ENCODE results near the gene PNPO.
"Not testable (repeated sequence)": the region's sequence is repeated elsewhere in the genome, so short reads cannot be mapped to it uniquely, and the experiment has no call there.

PNPO gene

DNA sequence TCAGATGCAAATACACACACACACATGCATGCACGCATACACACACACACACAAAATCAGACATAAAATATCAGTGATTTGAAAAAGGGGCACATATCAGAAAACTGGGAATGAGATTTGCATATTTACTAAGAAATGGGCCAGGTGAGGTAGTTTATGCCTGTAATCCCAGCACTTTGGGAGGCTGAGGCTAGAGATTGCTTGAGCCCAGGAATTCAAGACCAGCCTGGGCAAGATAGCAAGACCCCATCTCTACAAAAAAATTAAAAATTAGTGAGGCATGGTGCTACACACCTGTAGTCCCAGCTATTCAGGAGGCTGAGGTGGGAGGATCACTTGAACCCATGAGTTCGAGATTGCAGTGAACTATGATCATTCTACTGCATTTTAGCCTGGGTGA is 22.4 kb upstream of the PNPO start:
- DNase-seq = no peak

DNA sequence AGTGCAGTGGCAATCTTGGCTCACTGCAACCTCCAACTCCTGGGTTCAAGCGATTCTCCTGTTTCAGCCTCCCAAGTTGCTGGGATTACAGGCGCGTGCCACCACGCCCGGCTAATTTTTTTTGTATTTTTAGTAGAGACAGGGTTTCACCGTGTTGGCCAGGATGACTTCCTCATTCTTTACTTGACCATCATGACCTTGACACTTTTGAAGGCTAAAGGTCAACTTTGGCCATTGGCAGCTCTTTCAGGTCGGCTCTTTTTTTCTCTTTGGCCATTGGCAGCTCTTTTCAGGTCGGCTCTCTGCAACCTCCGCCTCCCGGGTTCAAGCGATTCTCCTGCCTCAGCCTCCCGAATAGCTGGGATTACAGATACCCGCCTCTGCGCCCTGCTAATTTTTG is 21.5 kb upstream of the PNPO start:
- DNase-seq = not testable (repeated sequence)

DNA sequence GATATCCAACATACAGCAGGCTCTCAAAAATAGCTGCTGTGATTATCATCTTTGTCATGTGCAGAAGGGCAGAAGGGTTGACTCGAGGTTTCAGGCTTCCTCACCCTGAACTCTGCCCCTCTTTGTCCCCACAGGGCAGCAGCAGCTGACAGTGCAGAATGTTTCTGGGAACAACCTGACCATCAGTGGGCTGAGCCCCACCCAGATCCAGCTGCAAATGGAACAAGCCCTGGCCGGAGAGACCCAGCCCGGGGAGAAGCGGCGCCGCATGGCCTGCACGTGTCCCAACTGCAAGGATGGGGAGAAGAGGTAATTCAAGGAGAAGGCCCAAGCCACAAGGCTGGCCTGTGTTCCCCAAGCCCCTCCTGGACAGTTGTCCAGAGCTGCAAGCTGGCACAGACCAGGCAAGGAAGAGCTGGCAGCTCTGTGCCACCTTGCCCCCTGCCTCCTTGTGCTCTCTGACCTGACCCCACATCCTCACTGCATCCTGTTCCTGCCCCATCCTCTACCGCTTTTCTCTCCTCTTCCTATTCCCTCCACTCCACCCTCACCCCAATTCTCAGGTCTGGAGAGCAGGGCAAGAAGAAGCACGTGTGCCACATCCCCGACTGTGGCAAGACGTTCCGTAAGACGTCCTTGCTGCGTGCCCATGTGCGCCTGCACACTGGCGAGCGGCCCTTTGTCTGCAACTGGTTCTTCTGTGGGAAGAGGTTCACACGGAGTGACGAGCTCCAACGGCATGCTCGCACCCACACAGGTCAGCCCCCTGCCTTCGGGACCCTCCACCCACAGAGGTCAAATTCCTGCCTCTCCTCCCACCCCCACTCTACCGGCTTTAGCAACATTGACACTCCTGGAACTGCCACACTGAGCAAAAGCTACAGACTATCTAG is 16.3 kb upstream of the PNPO start:
- DNase-seq = no peak

DNA sequence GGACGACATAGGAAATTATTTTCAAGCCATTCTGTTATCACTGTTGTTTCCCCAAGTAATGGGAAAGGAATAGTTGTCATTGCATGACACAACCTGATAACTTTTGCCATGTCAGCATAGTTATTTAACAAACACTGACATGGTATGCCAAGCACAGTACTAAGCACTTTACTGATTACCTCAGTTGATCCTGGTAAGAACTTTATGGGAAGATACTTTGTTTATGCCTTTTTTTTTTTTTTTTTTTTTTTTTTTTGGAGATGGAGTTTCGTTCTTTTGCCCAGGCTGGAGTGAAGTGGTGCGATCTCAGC is 15.7 kb upstream of the PNPO start:
- DNase-seq = no peak

DNA sequence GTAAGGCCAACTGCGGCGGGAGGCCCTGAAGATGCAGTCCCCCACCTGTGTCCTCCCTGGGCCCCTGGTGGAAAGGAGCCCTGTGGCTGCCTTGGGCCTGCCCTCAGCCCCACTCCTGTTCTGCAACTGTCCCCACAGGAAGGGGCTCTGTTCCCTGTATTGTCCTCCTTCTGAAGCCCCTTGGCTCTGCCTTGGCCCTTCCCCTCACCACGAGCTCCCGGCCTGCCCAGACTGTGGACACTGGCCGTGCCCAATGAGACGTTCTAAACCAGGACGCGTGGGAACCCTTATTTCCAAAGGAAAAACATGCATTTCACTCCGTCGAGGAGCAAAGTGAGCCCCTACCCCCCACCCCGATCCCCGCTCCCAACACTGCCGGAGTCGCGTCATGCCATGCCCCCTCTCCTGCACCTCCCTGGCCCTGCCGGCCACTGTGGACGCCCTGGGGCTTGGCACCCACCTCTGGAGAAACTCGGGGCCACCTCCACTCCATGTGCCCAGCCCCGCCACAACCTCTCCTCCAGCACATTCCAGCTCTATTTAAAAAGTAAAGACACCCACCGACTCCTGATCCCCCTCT is 13.5 kb upstream of the PNPO start:
- no peak for DNase-seq

DNA sequence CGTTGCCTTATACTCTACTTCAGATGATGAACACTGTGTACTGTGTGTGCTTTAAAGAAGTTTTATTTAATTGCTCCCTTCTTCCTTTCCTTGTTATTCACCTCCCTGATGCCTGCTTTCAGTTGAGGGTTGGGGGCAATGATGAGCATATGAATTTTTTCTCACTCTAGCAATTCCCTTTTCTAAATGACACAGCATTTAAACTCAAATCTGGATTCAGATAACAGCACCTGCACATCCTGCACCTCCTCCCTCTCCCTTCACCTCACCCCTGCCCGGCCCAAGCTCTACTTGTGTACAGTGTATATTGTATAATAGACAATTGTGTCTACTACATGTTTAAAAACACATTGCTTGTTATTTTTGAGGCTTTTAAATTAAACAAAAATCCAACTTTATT is 13.0 kb upstream of the PNPO start:
- no peak for DNase-seq

DNA sequence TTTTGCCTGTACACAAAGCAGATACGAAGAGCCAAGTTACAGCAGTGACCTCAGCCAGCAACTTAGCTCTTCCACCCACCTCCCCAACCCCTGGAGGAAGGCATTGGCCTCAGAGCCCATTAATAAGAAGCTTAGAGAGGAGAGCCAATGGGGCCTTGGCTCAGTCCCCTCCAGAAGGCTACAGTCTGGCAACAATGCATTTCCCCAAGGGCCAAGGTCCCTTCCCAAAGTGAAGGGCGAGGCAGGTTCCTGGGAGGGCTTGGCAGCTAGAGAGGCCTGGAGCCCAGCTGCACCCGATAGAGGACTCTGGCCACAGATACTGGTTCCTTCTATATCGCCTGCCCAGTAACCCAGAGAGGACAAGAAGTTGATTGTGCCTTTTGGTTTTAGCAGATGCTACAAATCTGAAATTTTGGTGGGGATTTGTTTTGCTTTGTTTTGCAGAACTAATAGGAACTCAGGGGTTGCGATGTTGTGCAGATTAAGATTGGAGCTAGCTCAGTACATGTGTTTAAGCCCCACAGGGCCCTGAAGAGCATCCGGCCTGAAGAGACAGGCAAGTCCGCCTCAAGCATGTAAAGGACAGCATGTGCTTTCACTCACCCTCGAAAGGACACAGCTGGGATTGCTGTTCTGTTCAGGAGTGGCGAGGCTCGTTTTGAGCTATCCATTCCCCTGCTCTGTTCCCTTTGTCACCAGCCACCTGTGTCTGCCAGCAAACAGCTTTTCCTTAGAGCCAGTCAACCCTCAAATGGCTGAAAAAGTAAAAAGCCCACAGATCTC is 12.0 kb upstream of the PNPO start:
- no peak for DNase-seq

DNA sequence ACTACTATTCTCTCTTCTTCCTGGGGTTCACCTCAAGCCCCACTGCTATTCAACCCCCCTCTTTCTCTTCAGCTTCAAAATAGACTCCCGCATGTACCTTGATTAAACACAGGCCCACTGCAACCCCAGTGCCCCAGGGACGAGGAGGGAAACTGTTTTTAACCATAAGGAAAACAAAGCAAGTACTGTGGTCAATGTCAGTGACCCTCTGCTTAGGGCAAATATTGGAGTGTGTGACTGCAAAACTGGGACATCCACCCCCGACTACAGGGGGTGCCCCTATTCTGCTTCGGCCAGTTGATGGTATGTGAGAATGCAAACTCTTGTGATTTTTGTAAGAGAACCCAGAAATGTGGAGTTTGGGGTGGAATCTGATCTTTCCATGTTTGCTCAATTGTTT is 9.5 kb upstream of the PNPO start:
- no peak for DNase-seq

DNA sequence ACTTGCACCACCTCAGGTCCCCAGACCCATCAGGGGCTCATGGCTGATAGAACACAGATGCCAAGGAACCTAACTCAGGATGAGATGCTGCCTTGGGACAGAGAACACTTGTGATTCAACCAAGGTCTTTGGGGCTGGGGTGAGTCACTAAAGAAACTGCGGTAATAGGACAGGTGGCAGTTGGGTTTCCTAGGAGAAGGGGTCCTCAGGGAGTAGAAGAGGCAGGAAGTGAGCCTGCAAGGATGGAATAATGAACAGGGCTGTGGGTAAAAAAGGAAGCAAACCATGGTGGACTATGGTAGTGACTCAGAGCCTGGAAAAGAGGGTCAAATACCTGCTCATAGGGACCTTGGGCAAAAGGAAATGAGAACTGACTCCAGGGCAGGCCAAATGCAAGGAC is 6.5 kb upstream of the PNPO start:
- DNase-seq = no peak

DNA sequence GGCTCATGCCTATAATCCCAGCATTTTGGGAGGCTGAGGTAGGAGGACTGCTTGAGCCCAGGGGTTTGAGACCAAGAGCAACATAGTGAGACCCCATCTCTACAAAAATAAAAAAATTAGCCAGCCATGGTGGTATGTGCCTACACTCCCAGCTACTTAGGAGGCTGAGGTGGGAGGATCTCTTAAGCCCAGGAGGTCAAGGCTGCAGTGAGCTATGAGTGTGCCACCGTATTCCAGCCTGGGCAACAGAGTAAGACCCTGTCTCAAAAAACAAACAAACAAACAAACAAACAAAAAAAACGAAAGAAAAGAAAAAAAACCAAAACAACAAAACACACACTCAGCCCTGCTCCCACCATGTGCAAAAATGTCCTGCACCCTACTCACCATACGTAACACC is 5.9 kb upstream of the PNPO start:
- DNase-seq = not testable (repeated sequence)

DNA sequence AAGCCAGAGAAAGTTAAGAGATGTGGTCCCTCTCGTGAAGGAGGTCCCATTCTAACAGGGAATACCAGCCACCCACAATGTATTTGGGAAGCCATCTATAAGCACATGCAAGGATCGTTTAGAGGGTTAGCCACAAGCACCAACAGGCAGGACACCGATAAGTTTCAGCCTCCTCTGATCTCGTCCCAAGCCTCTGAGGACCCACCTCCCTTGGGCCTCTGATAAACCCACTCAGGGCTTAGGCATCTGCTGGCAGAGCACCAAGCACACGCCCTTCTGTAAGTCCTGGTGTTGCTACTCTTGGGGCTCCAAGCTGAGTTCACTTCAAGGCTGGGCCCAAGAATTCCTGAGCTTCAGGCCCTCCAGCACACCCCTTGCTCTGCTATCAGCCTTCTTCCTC is 5.4 kb upstream of the PNPO start:
- DNase-seq = no peak

DNA sequence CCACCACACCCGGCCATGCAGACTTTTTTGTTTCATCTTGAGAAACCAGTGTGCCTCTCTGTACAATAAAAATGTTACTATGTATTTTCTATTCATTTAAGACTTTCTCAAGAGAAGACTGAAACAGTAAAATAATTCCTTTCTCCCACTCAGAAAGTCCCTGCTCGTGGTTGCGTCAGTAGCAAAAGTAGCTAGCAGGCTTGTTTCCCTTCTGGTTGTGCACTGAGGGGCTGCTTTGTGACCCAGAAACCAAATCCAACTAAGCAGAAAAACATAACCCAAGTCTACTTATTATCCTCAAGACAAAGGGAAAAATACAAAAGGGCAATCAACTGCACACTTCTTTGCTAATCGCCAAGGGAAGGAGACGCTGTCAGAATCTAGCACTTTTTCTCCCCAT is 3.4 kb upstream of the PNPO start:
- no peak for DNase-seq

DNA sequence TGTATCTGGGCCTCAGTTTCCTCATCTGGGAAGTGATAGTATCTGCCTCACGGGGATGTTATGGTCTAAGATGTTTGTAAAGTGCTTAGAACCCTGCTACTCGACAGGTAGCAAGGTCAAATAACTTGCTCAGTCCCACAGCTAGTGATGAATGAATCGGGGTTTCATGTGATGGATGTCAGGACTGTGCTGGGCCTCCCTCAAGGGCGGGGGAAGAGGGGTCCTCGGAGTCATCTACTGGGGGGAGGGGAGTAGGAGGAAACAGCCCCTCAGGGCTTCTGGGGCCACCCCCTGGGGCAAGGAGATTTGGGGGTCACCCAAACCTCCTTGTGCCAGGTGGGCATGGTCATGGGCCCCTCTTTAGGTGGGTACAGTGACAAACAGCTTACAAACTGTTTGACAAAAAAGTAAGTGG is 732 bp downstream of the PNPO start:
- no peak for DNase-seq

DNA sequence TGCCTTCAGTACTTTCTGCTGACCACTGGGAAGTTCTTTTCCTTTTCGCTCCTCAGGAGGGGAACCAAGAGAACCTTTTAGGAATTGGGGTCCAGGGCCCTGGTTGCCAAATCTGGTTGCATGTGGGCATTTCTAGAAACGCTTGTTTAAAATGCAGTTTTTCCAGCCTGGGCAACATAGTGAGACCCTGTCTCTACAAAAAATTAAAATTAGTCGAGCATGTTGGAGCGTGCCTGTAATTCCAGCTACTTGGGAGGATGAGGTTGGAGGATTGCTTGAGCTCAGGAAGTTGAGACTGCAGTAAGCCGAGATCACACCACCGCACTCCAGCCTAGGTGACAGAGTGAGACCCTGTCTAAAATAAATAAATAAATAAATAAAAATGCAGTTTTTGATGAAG is 1.2 kb downstream of the PNPO start:
- no peak for DNase-seq

DNA sequence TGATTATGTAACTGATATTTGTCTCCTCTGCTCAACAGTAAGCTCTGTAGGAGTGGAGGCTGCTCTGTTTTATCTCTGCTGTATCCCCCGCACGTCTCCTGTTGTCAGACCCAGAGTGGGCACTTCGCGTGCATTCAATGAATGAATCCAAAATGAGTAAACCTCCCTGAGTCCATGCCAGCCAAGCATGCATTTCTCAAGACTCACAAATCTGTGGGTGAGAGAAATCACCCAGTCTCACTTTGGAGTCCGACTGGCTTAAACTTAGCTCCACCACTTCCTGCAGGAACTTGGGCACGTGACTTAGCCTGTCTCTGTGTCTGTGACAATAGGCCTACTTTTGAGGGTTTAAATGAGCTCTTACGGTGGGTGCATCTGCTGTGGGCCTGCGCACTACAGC is 3.7 kb downstream of the PNPO start:
- DNase-seq = no peak

DNA sequence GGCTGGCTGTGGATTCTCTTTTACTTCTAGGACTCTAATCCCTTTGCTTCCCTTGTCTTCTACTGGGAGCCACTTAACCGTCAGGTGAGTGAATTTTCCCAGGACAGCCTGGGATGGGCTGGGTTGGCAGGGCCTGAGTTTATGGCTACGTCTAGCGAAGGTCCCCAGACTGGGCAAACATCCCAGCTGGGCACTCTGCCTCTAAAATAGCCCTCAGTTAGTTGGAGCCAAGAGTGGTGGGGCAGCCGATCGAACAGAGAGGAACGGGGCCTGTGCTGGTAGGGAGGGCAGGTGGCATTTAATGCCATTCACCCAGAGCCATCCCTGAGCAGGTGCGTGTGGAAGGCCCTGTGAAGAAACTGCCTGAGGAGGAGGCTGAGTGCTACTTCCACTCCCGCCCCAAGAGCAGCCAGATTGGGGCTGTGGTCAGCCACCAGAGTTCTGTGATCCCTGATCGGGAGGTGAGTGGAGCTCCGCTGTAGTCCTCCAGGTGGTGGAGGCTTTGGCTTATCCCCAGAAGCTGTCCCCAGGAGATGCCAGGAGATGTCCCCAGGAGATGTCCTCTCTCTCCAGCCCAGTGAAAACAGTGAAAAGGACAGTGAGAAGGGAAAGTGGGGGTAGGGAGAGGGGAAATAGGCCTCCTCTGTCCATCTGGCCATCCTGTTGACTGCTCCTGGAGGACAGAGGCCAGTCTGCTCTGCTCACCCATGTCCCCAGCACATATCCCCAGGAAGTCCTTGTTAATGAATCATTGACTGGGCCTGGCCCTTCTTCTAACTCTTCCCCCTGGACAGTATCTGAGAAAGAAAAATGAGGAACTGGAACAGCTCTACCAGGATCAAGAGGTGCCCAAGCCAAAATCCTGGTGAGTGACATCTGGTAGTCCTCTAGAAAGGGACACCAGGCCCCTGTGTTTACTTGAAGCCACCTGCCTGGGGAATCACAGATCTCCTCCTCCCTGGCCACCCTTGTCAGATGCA is 4.4 kb downstream of the PNPO start:
- no peak for DNase-seq

DNA sequence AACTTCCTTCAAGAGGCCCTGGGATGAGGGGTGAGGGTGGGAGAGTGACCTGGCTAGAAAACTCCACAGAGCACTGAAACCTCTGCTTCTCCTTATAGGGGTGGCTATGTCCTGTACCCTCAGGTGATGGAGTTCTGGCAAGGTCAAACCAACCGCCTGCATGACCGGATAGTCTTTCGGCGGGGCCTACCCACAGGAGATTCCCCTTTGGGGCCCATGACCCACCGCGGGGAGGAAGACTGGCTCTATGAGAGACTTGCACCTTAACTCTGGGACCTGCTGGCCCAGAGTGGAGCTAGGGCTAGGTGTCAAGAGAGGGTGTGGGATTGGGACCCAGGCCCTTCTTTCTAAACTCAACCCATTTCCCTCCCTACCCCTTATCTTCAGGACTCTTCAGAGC is 5.1 kb downstream of the PNPO start:
- DNase-seq = no peak

DNA sequence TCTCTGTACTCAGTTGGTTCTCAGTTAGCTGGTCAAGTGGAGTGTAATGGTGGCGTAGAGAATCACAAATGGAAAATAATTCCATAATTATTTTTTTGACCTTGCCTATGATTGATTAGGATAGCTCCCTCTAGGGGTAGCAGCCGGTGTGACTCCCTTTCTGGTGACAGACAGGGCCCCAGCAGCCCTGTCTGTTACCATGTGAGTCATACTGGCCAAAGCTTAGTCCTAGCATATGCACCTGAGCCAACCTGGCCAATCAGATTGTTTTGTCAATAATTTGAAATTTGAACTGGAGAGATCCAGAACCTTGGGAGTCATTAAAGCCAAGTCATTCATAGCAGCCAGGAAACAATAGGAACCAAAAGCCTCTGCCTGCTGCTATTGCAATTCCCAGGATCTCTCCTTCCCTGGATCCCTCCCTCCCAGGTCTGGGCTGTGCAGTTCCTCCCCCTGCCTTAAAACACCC is 5.6 kb downstream of the PNPO start:
- DNase-seq = peak in 1 of 2 experiments; percentile 69

DNA sequence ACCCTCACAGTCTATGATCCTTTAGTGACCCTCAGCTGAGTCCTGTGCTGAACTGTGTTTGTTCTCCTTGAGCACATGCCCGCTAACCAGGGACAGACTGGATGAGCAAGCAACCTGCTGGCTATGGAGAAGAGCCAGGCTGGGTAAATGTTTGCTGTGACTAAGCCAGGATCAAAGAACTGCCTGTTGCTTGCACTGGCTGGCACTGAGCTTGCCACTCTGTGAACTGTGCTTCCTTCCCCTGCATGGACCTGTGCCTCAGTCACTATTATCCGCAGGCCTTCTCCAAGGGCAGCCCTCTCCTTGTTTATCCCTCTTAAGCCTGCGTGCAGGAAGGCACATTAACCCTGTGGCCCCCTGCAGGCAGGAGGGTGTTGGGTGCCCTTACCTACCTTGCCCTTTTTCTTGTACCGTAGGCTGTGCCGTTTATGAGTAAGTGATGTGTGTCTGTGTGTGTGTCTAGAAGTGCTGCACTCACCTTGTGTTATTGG is 7.4 kb downstream of the PNPO start:
- DNase-seq = no peak

DNA sequence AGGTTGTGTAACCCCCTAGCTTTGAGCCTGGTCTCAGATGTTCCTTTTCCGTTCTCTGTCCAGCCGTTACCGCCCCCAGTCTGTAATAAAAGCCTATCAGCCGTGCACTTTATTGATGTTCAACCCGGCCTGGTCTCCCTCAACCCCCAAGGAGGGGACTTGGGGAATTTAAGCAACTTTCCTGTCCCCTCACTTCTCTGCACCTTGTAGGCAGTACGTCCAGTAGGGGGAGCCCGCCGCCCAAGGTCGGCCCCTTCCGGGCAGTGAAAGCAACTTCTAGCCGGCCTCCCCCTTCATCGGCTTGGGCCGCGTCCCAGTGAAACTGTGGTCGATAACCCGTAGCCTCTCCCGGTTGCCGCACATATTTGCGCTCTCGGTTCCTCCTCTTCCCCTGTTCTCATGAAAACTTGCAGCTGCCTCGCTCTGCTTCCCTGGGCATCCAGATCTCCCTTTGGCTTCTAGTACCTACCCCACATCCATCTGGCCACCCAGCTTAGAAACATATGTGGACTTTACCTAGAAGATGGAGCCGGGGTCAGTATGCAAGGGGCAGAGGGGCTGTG is 7.9 kb downstream of the PNPO start:
- peak; percentile 20 to 76 for DNase-seq

DNA sequence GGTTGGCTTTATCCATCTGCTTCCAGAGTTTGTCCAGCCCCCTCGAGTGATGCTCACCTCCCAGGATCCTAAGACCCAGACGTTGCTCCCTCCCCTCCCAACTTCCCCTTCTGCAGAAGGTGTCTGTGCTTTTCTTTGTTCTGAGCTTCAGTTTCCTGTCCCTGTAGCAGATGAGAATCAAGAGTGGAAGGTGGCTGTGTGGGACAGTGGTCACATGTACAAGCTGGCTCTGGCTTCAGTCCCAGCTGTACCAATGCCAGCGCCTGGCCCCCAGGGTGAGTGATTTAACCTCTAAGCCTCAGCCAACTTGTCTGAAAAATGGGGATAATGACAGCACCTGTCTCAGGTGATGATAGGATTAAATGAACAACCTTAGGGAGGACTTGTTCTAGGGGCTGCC is 8.6 kb downstream of the PNPO start:
- DNase-seq = no peak

DNA sequence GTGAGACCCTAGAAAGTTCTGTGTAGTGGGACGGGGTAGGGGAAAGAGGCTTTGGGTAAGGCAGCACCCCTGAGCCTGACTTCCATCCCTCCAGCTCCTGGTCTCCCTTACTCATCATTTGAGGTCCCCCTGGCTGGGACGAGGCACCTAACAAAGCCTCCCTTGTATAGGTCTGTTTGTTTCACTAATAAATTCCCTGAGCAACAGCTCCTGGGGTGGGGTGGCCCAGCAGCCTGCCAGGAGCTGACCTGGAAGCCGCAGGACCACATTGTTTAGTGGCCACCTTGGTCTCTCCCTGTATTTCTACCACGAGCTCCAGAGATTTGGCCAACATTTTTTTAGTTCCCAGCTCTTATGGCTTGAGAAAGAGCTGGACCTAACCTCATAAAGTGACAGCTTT is 9.1 kb downstream of the PNPO start:
- DNase-seq = no peak

Measured in NCI-H446 (cell line).